GM04504 (cell line): ENCODE results near the gene CDH4.

Experiments
- DNase-seq: peaks from one replicate; pipeline ENCODE4 v3.0.0-alpha.2; 2012; ENCODE audit warnings: low read depth

Gene CDH4

GRCh38 chr20:61631751-61632150 lies 379.7 kb downstream of the CDH4 start:
- no peak for DNase-seq

- DNase-seq, result no peak
These were observed 380.9 kb downstream of the CDH4 start for GRCh38 chr20:61633004-61633403.

- no peak for DNase-seq
These were observed 382.5 kb downstream of the CDH4 start for GRCh38 chr20:61634376-61635145.

- no peak for DNase-seq
These were observed 383.8 kb downstream of the CDH4 start for GRCh38 chr20:61635721-61636455.

- DNase-seq, result no peak
These were observed 384.6 kb downstream of the CDH4 start for GRCh38 chr20:61636531-61637116.

GRCh38 chr20:61638802-61639585 lies 386.9 kb downstream of the CDH4 start:
- peak; percentile 2 for DNase-seq

- peak; percentile 65 for DNase-seq
These were observed 388.2 kb downstream of the CDH4 start for GRCh38 chr20:61640131-61640870.

GRCh38 chr20:61640871-61641245 lies 388.8 kb downstream of the CDH4 start:
- no peak for DNase-seq

GRCh38 chr20:61643656-61644377 lies 391.8 kb downstream of the CDH4 start:
- DNase-seq, result no peak

GRCh38 chr20:61644378-61645076 lies 392.5 kb downstream of the CDH4 start:
- DNase-seq, result no peak

- no peak for DNase-seq
These were observed 393.7 kb downstream of the CDH4 start for GRCh38 chr20:61645732-61646131.

GRCh38 chr20:61646453-61646852 lies 394.4 kb downstream of the CDH4 start:
- DNase-seq, result no peak

GRCh38 chr20:61646986-61647385 lies 394.9 kb downstream of the CDH4 start:
- no peak for DNase-seq

- DNase-seq, result no peak
These were observed 395.6 kb downstream of the CDH4 start for GRCh38 chr20:61647702-61648101.

- no peak for DNase-seq
These were observed 397.2 kb downstream of the CDH4 start for GRCh38 chr20:61649105-61649859.

- no peak for DNase-seq
These were observed 397.8 kb downstream of the CDH4 start for GRCh38 chr20:61649860-61650162.

- DNase-seq, result no peak
These were observed 399.1 kb downstream of the CDH4 start for GRCh38 chr20:61650912-61651733.

- no peak for DNase-seq
These were observed 400.1 kb downstream of the CDH4 start for GRCh38 chr20:61652146-61652545.

GRCh38 chr20:61654726-61655125 lies 402.7 kb downstream of the CDH4 start:
- no peak for DNase-seq
